Activated CD8-positive, alpha-beta memory T cell treated with anti-CD3 and anti-CD28 coated beads, Interleukin-2, amount 50 U/mL, for 1 hour (primary cell): ENCODE measurements around the gene KIAA1586.
"Not testable (repeated sequence)": the region's sequence is repeated elsewhere in the genome, so short reads cannot be mapped to it uniquely, and the experiment has no call there.

Experiments used
- DNase-seq: peaks from one replicate; pipeline ENCODE4 v3.0.0-alpha.2; 2020; ENCODE audit errors: extremely low read depth

KIAA1586 gene

GRCh38 chr6:57047257-57047585, 728 bp downstream of the KIAA1586 start:
- DNase-seq: not testable (repeated sequence)

- DNase-seq: not testable (repeated sequence)
Observed at GRCh38 chr6:57047859-57048258, 1.4 kb downstream of the KIAA1586 start.

GRCh38 chr6:57048577-57048976, 2.1 kb downstream of the KIAA1586 start:
- no peak for DNase-seq

- no peak for DNase-seq
Observed at GRCh38 chr6:57063847-57064246, 17.4 kb downstream of the KIAA1586 start.

GRCh38 chr6:57064809-57065208, 18.3 kb downstream of the KIAA1586 start:
- DNase-seq: no peak

GRCh38 chr6:57068061-57068460, 21.6 kb downstream of the KIAA1586 start:
- DNase-seq: no peak

- no peak for DNase-seq
Observed at GRCh38 chr6:57069228-57069627, 22.7 kb downstream of the KIAA1586 start.

- no peak for DNase-seq
Observed at GRCh38 chr6:57069920-57070331, 23.4 kb downstream of the KIAA1586 start.

GRCh38 chr6:57072108-57072507, 25.6 kb downstream of the KIAA1586 start:
- DNase-seq: no peak

- DNase-seq: no peak
Observed at GRCh38 chr6:57074383-57074782, 27.9 kb downstream of the KIAA1586 start.

GRCh38 chr6:57075092-57075491, 28.6 kb downstream of the KIAA1586 start:
- DNase-seq: no peak

GRCh38 chr6:57078531-57079207, 32.2 kb downstream of the KIAA1586 start:
- DNase-seq: no peak

- DNase-seq: no peak
Observed at GRCh38 chr6:57085471-57085870, 39.0 kb downstream of the KIAA1586 start.

GRCh38 chr6:57086843-57087242, 40.4 kb downstream of the KIAA1586 start:
- no peak for DNase-seq

GRCh38 chr6:57087916-57088315, 41.4 kb downstream of the KIAA1586 start:
- DNase-seq: no peak

- DNase-seq: no peak
Observed at GRCh38 chr6:57089265-57089664, 42.8 kb downstream of the KIAA1586 start.

GRCh38 chr6:57089687-57090457, 43.4 kb downstream of the KIAA1586 start, which contains the start of gene ZNF451:
Gene ZNF451 (plus strand): TSS chr6:57090188. CDS start chr6:57090254, 66 bp downstream.
- DNase-seq: peak; percentile 82

GRCh38 chr6:57090458-57091067, 44.1 kb downstream of the KIAA1586 start:
- DNase-seq: not testable (repeated sequence)

- not testable (repeated sequence) for DNase-seq
Observed at GRCh38 chr6:57091375-57091774, 44.9 kb downstream of the KIAA1586 start.

- no peak for DNase-seq
Observed at GRCh38 chr6:57094689-57095088, 48.2 kb downstream of the KIAA1586 start.

GRCh38 chr6:57097596-57097995, 51.1 kb downstream of the KIAA1586 start:
- DNase-seq: no peak

GRCh38 chr6:57102976-57103375, 56.5 kb downstream of the KIAA1586 start:
- no peak for DNase-seq

GRCh38 chr6:57104336-57104735, 57.8 kb downstream of the KIAA1586 start:
- no peak for DNase-seq
